Mesendoderm (in vitro differentiated cells): Measurements from ENCODE around the gene SYT17.

Experiments
- DNase-seq: peaks from one replicate; pipeline ENCODE4 v3.0.0; 2013
- H2AK5ac ChIP-seq: 2 replicates; pipeline ENCODE4 v1.6.1; 2013; ENCODE audit warnings: low read length, inconsistent platforms
- H2BK120ac ChIP-seq: 2 replicates; pipeline ENCODE4 v1.6.1; 2013; ENCODE audit warnings: low read depth, mild to moderate bottlenecking, low read length, moderate library complexity, mixed read lengths
- H2BK15ac ChIP-seq: replicated peaks from 2 replicates; pipeline ENCODE4 v1.6.1; 2013; ENCODE audit warnings: low read depth, mild to moderate bottlenecking, moderate library complexity
- H2BK5ac ChIP-seq: 2 replicates; pipeline ENCODE4 v1.6.1; 2013; ENCODE audit warnings: low read length, inconsistent platforms
- H3K18ac ChIP-seq: 2 replicates; pipeline ENCODE4 v1.6.1; 2013; ENCODE audit warnings: mild to moderate bottlenecking, low read length, mixed read lengths
- H3K23ac ChIP-seq: one replicate; pipeline ENCODE4 v1.6.1; 2013; ENCODE audit warnings: low read length
- H3K27ac ChIP-seq: 2 replicates; pipeline ENCODE4 v1.5.1; 2013; ENCODE audit warnings: low read depth, mild to moderate bottlenecking, inconsistent platforms, low read length, moderate library complexity
- H3K27me3 ChIP-seq: 2 replicates; pipeline ENCODE4 v1.6.1; 2013; ENCODE audit warnings: low read length, control low read depth, mild to moderate bottlenecking, inconsistent platforms; ENCODE audit not compliant: insufficient read depth, poor library complexity
- H3K36me3 ChIP-seq: 2 replicates; pipeline ENCODE4 v1.6.1; 2013; ENCODE audit warnings: low read length, inconsistent platforms; ENCODE audit not compliant: control insufficient read depth, insufficient read depth
- H3K4ac ChIP-seq: one replicate; pipeline ENCODE4 v1.6.1; 2013; ENCODE audit warnings: low read depth, mild to moderate bottlenecking, low read length, moderate library complexity
- H3K4me1 ChIP-seq: 2 replicates; pipeline ENCODE4 v1.6.1; 2013; ENCODE audit warnings: low read depth, low read length, inconsistent platforms; ENCODE audit not compliant: control insufficient read depth
- H3K4me2 ChIP-seq: 2 replicates; pipeline ENCODE4 v1.6.1; 2013; ENCODE audit warnings: low read length
- H3K4me3 ChIP-seq: 2 replicates; pipeline ENCODE4 v1.5.1; 2013; ENCODE audit warnings: mild to moderate bottlenecking, low read length
- H3K56ac ChIP-seq: one replicate; pipeline ENCODE4 v1.6.1; 2013; ENCODE audit warnings: low read length
- H3K79me1 ChIP-seq: 2 replicates; pipeline ENCODE4 v1.6.1; 2013; ENCODE audit warnings: low read length, inconsistent platforms
- H3K79me2 ChIP-seq: 2 replicates; pipeline ENCODE4 v1.6.1; 2013; ENCODE audit warnings: mild to moderate bottlenecking, low read length; ENCODE audit not compliant: control insufficient read depth, insufficient read depth
- H3K9ac ChIP-seq: 2 replicates; pipeline ENCODE4 v1.6.1; 2013; ENCODE audit warnings: low read length, inconsistent platforms
- H4K5ac ChIP-seq: one replicate; pipeline ENCODE4 v1.6.1; 2013; ENCODE audit warnings: low read length
- H4K8ac ChIP-seq: one replicate; pipeline ENCODE4 v1.6.1; 2013; ENCODE audit warnings: low read depth, mild to moderate bottlenecking, control low read depth, low read length, moderate library complexity
- WGBS: extraction: QIAGEN DNeasy Blood & Tissue Kit; methylation state at CpG from one replicate; pipeline ENCODE4 v1.1.7; 2013; ENCODE audit warnings: low lambda C conversion rate, missing lambda C conversion rate; ENCODE audit not compliant: insufficient coverage; ENCODE audit errors: extremely low coverage; 5-methylcytosine and 5-hydroxymethylcytosine counted together

The SYT17 gene

DNA sequence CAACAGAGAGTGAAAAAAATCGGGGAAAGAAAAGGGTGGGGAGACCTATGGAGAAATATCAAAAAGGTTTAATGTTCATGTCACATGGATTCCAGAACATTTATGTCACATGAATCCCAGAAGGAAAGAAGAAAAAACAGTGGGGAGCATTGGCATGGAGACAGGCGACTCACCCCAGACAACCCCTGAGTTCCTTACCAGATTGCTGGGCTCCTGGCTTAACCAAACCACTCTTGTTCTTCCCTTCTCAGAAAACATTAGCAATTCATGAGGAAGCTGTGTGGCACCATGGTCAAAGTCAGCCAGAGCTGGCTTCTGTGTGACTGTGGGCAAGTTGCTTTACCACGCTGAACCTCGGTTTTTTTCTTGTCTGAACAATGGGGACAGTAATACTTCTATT, 67.8 kb downstream of the SYT17 start:
- Histone ChIP-seq H3K4ac (no peak overlapping the region), H3K9ac (no peak overlapping the region), H3K4me1 (no peaks in the 10 kb centered on the region), H4K5ac (no peak overlapping the region), H2AK5ac (no peak overlapping the region), H4K8ac (no peak overlapping the region), H3K36me3 (no peaks in the 10 kb centered on the region), H3K4me2 (no peak overlapping the region), H3K23ac (no peak overlapping the region), H3K79me1 (no peaks in the 10 kb centered on the region), H3K27ac (no peak overlapping the region), H2BK120ac (no peak overlapping the region), H3K27me3 (no peaks in the 10 kb centered on the region), H3K4me3 (no peak overlapping the region), H2BK5ac (no peak overlapping the region), H3K18ac (no peak overlapping the region), H3K79me2 (no peaks in the 10 kb centered on the region), H3K56ac (no peak overlapping the region), H2BK15ac (no peak overlapping the region)
- no peak for DNase-seq
- WGBS, result no CpG with 5 or more reads among the region's 4 CpGs

DNA sequence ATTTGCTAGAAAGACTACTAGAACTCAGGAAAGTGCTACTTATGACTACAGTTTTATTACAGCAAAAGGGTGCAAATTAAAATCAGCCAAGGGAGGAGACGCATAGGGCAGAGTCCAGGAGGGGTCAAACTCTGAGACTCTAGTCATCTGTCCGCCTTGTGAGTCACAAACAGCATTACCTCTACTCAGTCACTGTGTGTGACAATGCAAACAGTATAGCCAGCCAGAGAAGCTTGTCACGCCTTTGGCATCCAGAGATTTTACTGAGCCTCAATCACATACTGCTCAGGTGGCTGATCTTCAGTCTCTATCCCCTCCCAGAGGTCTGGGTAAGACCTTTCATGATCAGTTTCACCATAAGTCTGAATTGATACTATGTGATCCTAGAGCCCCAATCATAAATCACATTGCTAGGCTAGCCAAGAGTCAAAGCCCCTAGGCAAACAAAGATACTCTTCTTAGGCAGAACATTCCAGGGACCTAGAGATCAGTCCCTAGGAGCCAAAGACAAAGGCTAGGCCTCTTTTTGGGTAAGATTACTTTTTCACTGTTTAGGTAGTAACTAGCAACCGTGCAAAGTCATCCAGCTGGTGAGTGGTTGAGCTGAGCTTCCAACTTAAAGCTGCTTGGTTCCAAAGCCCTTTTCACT, 68.6 kb downstream of the SYT17 start:
- Histone ChIP-seq H3K18ac (no peak overlapping the region), H4K8ac (no peak overlapping the region), H3K4me1 (no peaks in the 10 kb centered on the region), H2BK5ac (no peak overlapping the region), H2BK120ac (no peak overlapping the region), H3K9ac (no peak overlapping the region), H3K4me3 (no peak overlapping the region), H3K56ac (no peak overlapping the region), H3K36me3 (no peaks in the 10 kb centered on the region), H3K27ac (no peak overlapping the region), H3K27me3 (no peaks in the 10 kb centered on the region), H2BK15ac (no peak overlapping the region), H3K79me2 (no peaks in the 10 kb centered on the region), H2AK5ac (no peak overlapping the region), H3K79me1 (no peaks in the 10 kb centered on the region), H4K5ac (no peak overlapping the region), H3K4ac (no peak overlapping the region), H3K4me2 (no peak overlapping the region), H3K23ac (no peak overlapping the region)
- WGBS, result no CpG with 5 or more reads among the region's 4 CpGs
- no peak for DNase-seq

DNA sequence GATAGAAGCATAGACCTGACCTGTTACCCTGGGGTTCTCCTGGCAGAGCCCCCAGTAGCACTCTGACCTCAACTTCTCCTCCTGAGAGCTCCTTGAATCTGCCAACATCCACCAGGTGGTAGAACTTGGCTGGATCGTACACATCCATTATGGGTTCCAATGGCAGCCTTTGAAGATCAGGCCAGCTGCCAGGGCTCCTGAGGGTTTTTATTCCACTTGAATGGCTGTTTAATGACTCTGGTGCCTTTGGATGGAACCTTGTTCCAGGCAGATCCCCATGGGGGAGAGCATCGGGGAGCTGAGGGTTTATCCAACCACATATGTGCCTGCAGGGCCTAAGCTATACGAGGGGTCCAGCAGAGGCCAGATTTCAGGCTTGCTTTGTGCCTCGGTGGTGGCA, 70.4 kb downstream of the SYT17 start:
- Histone ChIP-seq H3K27me3 (no peaks in the 10 kb centered on the region), H3K56ac (no peak overlapping the region), H3K4ac (no peak overlapping the region), H2BK120ac (no peak overlapping the region), H2AK5ac (no peak overlapping the region), H2BK5ac (no peak overlapping the region), H3K79me1 (no peaks in the 10 kb centered on the region), H3K27ac (no peak overlapping the region), H3K18ac (no peak overlapping the region), H4K8ac (no peak overlapping the region), H3K36me3 (no peaks in the 10 kb centered on the region), H3K79me2 (no peaks in the 10 kb centered on the region), H3K9ac (no peak overlapping the region), H2BK15ac (no peak overlapping the region), H3K23ac (no peak overlapping the region), H3K4me3 (no peak overlapping the region), H3K4me2 (no peak overlapping the region), H3K4me1 (no peaks in the 10 kb centered on the region), H4K5ac (no peak overlapping the region)
- DNase-seq, result no peak
- no CpG with 5 or more reads among the region's 4 CpGs for WGBS

DNA sequence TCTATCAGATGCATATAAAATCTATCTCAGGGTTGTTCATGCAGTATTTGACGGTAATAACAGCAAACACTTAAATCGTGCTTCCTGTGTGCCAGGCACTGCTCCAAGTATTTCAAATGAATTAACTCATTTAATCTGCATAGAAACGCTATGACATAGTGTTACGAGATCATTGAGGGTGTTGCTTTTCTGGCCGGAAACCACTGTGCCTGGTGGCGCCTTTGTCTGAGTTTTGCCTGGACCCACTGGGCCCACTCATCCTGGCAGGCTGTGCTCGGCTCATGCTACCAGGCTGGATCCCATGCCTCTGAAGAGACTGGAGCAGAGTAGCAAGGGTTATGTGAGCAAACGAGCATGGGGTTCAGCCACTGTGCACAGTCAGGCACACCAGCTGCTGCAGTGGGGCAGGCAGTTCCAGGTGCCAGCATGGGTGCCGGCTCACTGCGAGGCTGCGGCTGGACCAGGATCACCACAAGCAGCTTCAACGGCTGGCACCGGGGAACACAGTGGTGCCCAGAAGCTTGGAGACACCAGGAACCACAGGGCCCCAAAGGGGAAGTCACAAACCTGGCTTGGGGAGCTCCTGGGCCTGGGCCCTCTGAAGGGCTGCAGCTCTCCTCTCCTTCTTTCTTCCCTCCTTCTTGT, 71.6 kb downstream of the SYT17 start:
- no CpG with 5 or more reads among the region's 13 CpGs for WGBS
- H2BK120ac ChIP-seq, result no peak overlapping the region
- H4K5ac ChIP-seq, result no peak overlapping the region
- no peak overlapping the region for H3K27ac ChIP-seq
- H3K79me2 ChIP-seq, result no peaks in the 10 kb centered on the region
- H4K8ac ChIP-seq, result no peak overlapping the region
- no peak overlapping the region for H3K23ac ChIP-seq
- H3K27me3 ChIP-seq, result no peaks in the 10 kb centered on the region
- H3K18ac ChIP-seq, result no peak overlapping the region
- H3K4me3 ChIP-seq, result no peak overlapping the region
- no peak overlapping the region for H3K4ac ChIP-seq
- no peak overlapping the region for H3K9ac ChIP-seq
- H3K36me3 ChIP-seq, result no peaks in the 10 kb centered on the region
- H3K56ac ChIP-seq, result no peak overlapping the region
- H3K4me2 ChIP-seq, result no peak overlapping the region
- H3K79me1 ChIP-seq, result no peaks in the 10 kb centered on the region
- no peak overlapping the region for H2BK15ac ChIP-seq
- H2BK5ac ChIP-seq, result no peak overlapping the region
- DNase-seq, result no peak
- H3K4me1 ChIP-seq, result no peaks in the 10 kb centered on the region
- H2AK5ac ChIP-seq, result no peak overlapping the region

DNA sequence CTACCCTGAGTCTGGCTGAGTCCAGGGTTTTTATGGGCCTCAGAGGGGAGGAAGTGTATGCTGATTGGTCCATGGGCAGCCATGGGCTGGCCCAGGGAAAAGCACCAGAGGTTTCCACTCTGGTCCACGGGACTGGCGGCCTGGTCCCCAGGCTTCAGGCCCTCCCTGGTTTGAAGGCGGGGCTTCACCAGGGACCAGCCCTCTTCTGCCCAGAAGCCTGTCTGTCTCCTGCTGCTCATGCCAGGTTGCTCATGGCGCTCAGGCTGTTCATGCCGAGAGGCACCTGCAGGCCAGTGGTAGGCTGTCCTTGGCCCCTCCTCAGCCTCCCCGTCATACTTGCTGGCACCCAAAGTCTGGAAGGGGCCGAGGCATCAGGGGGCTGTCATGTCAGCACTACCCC, 72.5 kb downstream of the SYT17 start:
- Histone ChIP-seq H2BK15ac (no peak overlapping the region), H3K18ac (no peak overlapping the region), H3K79me2 (no peaks in the 10 kb centered on the region), H3K23ac (no peak overlapping the region), H3K4ac (no peak overlapping the region), H2AK5ac (no peak overlapping the region), H4K5ac (no peak overlapping the region), H4K8ac (no peak overlapping the region), H3K4me2 (no peak overlapping the region), H3K27ac (no peak overlapping the region), H3K56ac (no peak overlapping the region), H3K27me3 (no peaks in the 10 kb centered on the region), H3K4me1 (no peaks in the 10 kb centered on the region), H2BK5ac (no peak overlapping the region), H2BK120ac (no peak overlapping the region), H3K4me3 (no peak overlapping the region), H3K9ac (no peak overlapping the region), H3K36me3 (no peaks in the 10 kb centered on the region), H3K79me1 (no peaks in the 10 kb centered on the region)
- no CpG with 5 or more reads among the region's 7 CpGs for WGBS
- DNase-seq, result no peak

DNA sequence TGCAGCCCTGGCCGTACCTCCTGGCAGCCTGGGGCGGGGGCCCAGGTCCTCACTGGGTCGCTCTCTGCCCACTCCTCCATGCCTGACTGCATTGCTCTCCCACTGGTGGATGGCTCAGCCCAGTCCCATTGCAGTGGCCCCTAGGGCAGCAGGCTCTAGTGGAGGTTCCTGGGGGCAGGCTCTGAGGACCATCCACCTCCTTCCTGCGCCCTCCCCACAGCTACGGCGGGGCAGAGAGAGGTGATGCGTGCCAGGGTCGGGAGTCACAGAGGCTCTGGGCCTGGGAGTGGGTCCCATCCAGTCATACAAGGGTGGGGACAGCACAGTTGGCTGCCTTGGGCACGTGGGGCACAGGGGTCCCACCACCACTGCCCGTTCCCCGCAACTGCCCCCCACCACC, 73.5 kb downstream of the SYT17 start:
- no peak overlapping the region for H3K18ac ChIP-seq
- peak overlapping the region; percentile 15 for H3K56ac ChIP-seq
- no peaks in the 10 kb centered on the region for H3K27me3 ChIP-seq

More for the DNA sequence above, 73.5 kb downstream of the SYT17 start:
- Histone ChIP-seq H3K79me1 (no peaks in the 10 kb centered on the region), H4K8ac (no peak overlapping the region), H3K4ac (no peak overlapping the region), H3K9ac (no peak overlapping the region), H4K5ac (no peak overlapping the region), H3K27ac (no peak overlapping the region), H3K4me1 (no peaks in the 10 kb centered on the region), H3K23ac (no peak overlapping the region), H3K79me2 (no peaks in the 10 kb centered on the region), H2AK5ac (no peak overlapping the region), H3K4me3 (no peak overlapping the region), H2BK15ac (no peak overlapping the region), H2BK120ac (no peak overlapping the region), H2BK5ac (no peak overlapping the region), H3K4me2 (no peak overlapping the region), H3K36me3 (no peaks in the 10 kb centered on the region)
- no CpG with 5 or more reads among the region's 11 CpGs for WGBS
- no peak for DNase-seq
